Endothelial cell (in vitro differentiated cells): Measurements from ENCODE around the gene PHC2. TPM values are rescaled to one million over a fixed set of nuclear protein-coding genes. Genes with fewer than 3 reads are reported as not detected.

Source experiments
- DNase-seq: peaks from one replicate; pipeline ENCODE4 v3.0.0; 2021; ENCODE audit warnings: low spot score
- H3K27ac Mint-ChIP-seq: one replicate; pipeline ENCODE4 v1.8.0; 2021; ENCODE audit warnings: mixed read lengths, inconsistent platforms; ENCODE audit not compliant: unreplicated experiment
- H3K27me3 Mint-ChIP-seq: one replicate; pipeline ENCODE4 v1.8.0; 2021; ENCODE audit warnings: mild to moderate bottlenecking, moderate library complexity, mixed read lengths, inconsistent platforms; ENCODE audit not compliant: unreplicated experiment
- H3K36me3 Mint-ChIP-seq: one replicate; pipeline ENCODE4 v1.8.0; 2021; ENCODE audit warnings: mild to moderate bottlenecking, low read depth, mixed read lengths, inconsistent platforms; ENCODE audit not compliant: unreplicated experiment
- H3K4me1 Mint-ChIP-seq: one replicate; pipeline ENCODE4 v1.8.0; 2021; ENCODE audit warnings: mild to moderate bottlenecking, mixed read lengths, inconsistent platforms; ENCODE audit not compliant: unreplicated experiment
- H3K4me3 Mint-ChIP-seq: one replicate; pipeline ENCODE4 v1.8.0; 2021; ENCODE audit warnings: mild to moderate bottlenecking, mixed read lengths, inconsistent platforms; ENCODE audit not compliant: unreplicated experiment
- H3K9me3 Mint-ChIP-seq: one replicate; pipeline ENCODE4 v1.8.0; 2021; ENCODE audit warnings: mixed read lengths, inconsistent platforms; ENCODE audit not compliant: unreplicated experiment
- total RNA-seq: library from RNA; stranded (reverse); fragmentation: NEBNext Ultra II Directional; extraction: Animal tissue kit (Norgen Biotek cat#: 25700); gene quantifications from one replicate; pipeline ENCODE4 v1.2.1, GENCODE V29; 2021; ENCODE audit not compliant: unreplicated experiment
- TF ChIP-seq, protein P1 (sequence below): fragments of 200-600 bp; sonication (generic); IDR thresholded peaks from one replicate; pipeline ENCODE4 v1.5.0; 2021; ENCODE audit warnings: antibody characterized with exemption; ENCODE audit not compliant: unreplicated experiment

PHC2 gene
- total RNA-seq, 1 donor from 2014 or later, result 177 TPM

GRCh38 chr1:33299461-33300155 lies 131.3 kb downstream of the PHC2 start:
- peaks cover 19% of the 10 kb centered on the region for H3K4me1 Mint-ChIP-seq
- H3K4me3 Mint-ChIP-seq, result no peak overlapping the region
- H3K9me3 Mint-ChIP-seq, result no peaks in the 10 kb centered on the region
- H3K27me3 Mint-ChIP-seq, result peaks cover 7% of the 10 kb centered on the region
- H3K27ac Mint-ChIP-seq, result no peak overlapping the region
- peaks cover 40% of the 10 kb centered on the region for H3K36me3 Mint-ChIP-seq
- no peak for DNase-seq
- TF ChIP-seq, protein P1, sequence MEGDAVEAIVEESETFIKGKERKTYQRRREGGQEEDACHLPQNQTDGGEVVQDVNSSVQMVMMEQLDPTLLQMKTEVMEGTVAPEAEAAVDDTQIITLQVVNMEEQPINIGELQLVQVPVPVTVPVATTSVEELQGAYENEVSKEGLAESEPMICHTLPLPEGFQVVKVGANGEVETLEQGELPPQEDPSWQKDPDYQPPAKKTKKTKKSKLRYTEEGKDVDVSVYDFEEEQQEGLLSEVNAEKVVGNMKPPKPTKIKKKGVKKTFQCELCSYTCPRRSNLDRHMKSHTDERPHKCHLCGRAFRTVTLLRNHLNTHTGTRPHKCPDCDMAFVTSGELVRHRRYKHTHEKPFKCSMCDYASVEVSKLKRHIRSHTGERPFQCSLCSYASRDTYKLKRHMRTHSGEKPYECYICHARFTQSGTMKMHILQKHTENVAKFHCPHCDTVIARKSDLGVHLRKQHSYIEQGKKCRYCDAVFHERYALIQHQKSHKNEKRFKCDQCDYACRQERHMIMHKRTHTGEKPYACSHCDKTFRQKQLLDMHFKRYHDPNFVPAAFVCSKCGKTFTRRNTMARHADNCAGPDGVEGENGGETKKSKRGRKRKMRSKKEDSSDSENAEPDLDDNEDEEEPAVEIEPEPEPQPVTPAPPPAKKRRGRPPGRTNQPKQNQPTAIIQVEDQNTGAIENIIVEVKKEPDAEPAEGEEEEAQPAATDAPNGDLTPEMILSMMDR, result no peak

- H3K27me3 Mint-ChIP-seq, result peaks cover 7% of the 10 kb centered on the region
- H3K36me3 Mint-ChIP-seq, result peaks cover 48% of the 10 kb centered on the region
- H3K4me3 Mint-ChIP-seq, result no peak overlapping the region
- H3K4me1 Mint-ChIP-seq, result peaks cover 14% of the 10 kb centered on the region
- TF ChIP-seq, protein P1, result peak; percentile 91
- no peak overlapping the region for H3K27ac Mint-ChIP-seq
- DNase-seq, result peak; percentile 77
- H3K9me3 Mint-ChIP-seq, result no peaks in the 10 kb centered on the region
These were observed 132.1 kb downstream of the PHC2 start for GRCh38 chr1:33298623-33299277.

- no peaks in the 10 kb centered on the region for H3K9me3 Mint-ChIP-seq
- peaks cover 9% of the 10 kb centered on the region for H3K4me1 Mint-ChIP-seq
- TF ChIP-seq, protein P1, result no peak
- peak overlapping the region; percentile 39 for H3K4me3 Mint-ChIP-seq
- DNase-seq, result no peak
- no peak overlapping the region for H3K27ac Mint-ChIP-seq
- H3K36me3 Mint-ChIP-seq, result peaks cover 54% of the 10 kb centered on the region
- H3K27me3 Mint-ChIP-seq, result peaks cover 4% of the 10 kb centered on the region
These were observed 132.8 kb downstream of the PHC2 start for GRCh38 chr1:33297911-33298622.

DNA sequence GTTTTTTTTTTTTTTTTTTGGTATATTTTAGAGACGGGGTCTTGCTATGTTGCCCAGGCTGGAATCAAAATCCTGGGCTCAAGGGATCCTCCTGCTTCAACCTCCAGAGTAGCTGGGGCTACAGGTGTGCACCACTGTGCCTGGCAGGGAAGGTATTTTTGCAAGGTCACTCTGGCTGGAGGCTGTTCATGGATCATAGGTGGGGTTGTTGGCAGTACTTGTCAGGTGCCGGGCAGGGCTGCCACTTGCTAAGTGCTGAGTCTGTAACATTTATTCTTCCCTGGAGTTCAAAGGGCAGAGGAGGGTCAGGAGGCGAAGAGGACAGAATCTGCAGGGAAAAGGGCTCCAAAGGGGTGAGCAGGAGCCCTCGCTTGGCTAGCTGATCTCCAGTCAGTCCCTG lies 134.1 kb downstream of the PHC2 start:
- Mint-ChIP-seq H3K27ac (no peak overlapping the region), H3K9me3 (no peaks in the 10 kb centered on the region), H3K27me3 (peaks cover 4% of the 10 kb centered on the region), H3K4me1 (no peaks in the 10 kb centered on the region), H3K4me3 (peak overlapping the region; percentile 10), H3K36me3 (peaks cover 57% of the 10 kb centered on the region)
- TF ChIP-seq, protein P1, result no peak
- no peak for DNase-seq

GRCh38 chr1:33296082-33296458 lies 134.8 kb downstream of the PHC2 start:
- peaks cover 1% of the 10 kb centered on the region for H3K27me3 Mint-ChIP-seq
- no peak for DNase-seq

More at GRCh38 chr1:33296082-33296458, 134.8 kb downstream of the PHC2 start:
- TF ChIP-seq, protein P1, result no peak
- H3K27ac Mint-ChIP-seq, result no peak overlapping the region
- H3K4me3 Mint-ChIP-seq, result no peak overlapping the region
- peaks cover 50% of the 10 kb centered on the region for H3K36me3 Mint-ChIP-seq
- H3K4me1 Mint-ChIP-seq, result no peaks in the 10 kb centered on the region
- no peaks in the 10 kb centered on the region for H3K9me3 Mint-ChIP-seq
